Loucy (cell line): ENCODE data around the gene TBR1.

Experiments used
- H2AFZ ChIP-seq: fragments of 200-600 bp; sonication (generic); 2 replicates; pipeline ENCODE4 v1.6.0; 2016; ENCODE audit warnings: antibody characterized with exemption, mild to moderate bottlenecking, low read length, moderate library complexity
- H3F3A ChIP-seq: fragments of 200-600 bp; 2 replicates; pipeline ENCODE4 v1.6.0; 2016; ENCODE audit warnings: antibody characterized with exemption, low read depth, mild to moderate bottlenecking
- H3K27me3 ChIP-seq: fragments of 200-600 bp; sonication (generic); 2 replicates; pipeline ENCODE4 v1.6.1; 2014; ENCODE audit warnings: low read length, mild to moderate bottlenecking; ENCODE audit not compliant: insufficient read depth, poor library complexity, severe bottlenecking
- H3K36me3 ChIP-seq: fragments of 200-600 bp; sonication (generic); 2 replicates; pipeline ENCODE4 v1.6.1; 2016; ENCODE audit warnings: low read length; ENCODE audit not compliant: insufficient read depth
- H3K4me1 ChIP-seq: fragments of 200-600 bp; sonication (generic); 2 replicates; pipeline ENCODE4 v1.5.1; 2014; ENCODE audit warnings: low read length, mild to moderate bottlenecking; ENCODE audit not compliant: insufficient read depth, poor library complexity, severe bottlenecking
- H3K4me2 ChIP-seq: fragments of 200-600 bp; sonication (generic); 2 replicates; pipeline ENCODE4 v1.6.0; 2014; ENCODE audit warnings: antibody characterized with exemption, low read length, low read depth, mild to moderate bottlenecking; ENCODE audit not compliant: poor library complexity, severe bottlenecking
- H3K4me3 ChIP-seq: fragments of 200-600 bp; sonication (generic); 2 replicates; pipeline ENCODE4 v1.5.1; 2014; ENCODE audit warnings: low read length, mild to moderate bottlenecking, mixed read lengths; ENCODE audit not compliant: poor library complexity, severe bottlenecking
- H3K79me2 ChIP-seq: fragments of 200-600 bp; sonication (generic); 2 replicates; pipeline ENCODE4 v1.6.1; 2014; ENCODE audit warnings: low read length; ENCODE audit not compliant: insufficient read depth
- H3K9ac ChIP-seq: fragments of 200-600 bp; sonication (generic); 2 replicates; pipeline ENCODE4 v1.6.0; 2014; ENCODE audit warnings: mild to moderate bottlenecking, low read depth, low read length, moderate library complexity; ENCODE audit not compliant: poor library complexity, severe bottlenecking
- H3K9me2 ChIP-seq: fragments of 200-600 bp; sonication (generic); replicated peaks from 2 replicates; pipeline ENCODE4 v1.6.1; 2016; ENCODE audit warnings: low read depth, low read length, mixed read lengths
- H3K9me3 ChIP-seq: fragments of 200-600 bp; sonication (generic); 2 replicates; pipeline ENCODE4 v1.6.1; 2014; ENCODE audit warnings: mild to moderate bottlenecking, antibody characterized with exemption, low read length, low read depth; ENCODE audit not compliant: insufficient read depth
- H4K20me1 ChIP-seq: fragments of 200-600 bp; sonication (generic); 2 replicates; pipeline ENCODE4 v1.6.0; 2014; ENCODE audit warnings: antibody characterized with exemption, low read length, mild to moderate bottlenecking; ENCODE audit not compliant: insufficient read depth, poor library complexity, severe bottlenecking
- CTCF ChIP-seq: fragments of 200-600 bp; sonication (generic); conservative IDR thresholded peaks from 2 replicates; pipeline ENCODE4 v1.5.1; 2014; ENCODE audit warnings: mild to moderate bottlenecking, antibody characterized with exemption, low read length
- EZH2phosphoT487 ChIP-seq: fragments of 200-600 bp; IDR thresholded peaks from 2 replicates; pipeline ENCODE4 v1.6.1; 2018; ENCODE audit warnings: antibody characterized with exemption, mild to moderate bottlenecking, moderate library complexity, borderline replicate concordance

Gene TBR1

GRCh38 chr2:161425728-161426454, 9.8 kb downstream of the TBR1 start:
- H3F3A ChIP-seq: no peaks in the 10 kb centered on the region
- H2AFZ ChIP-seq: no peak overlapping the region
- H3K4me3 ChIP-seq: no peak overlapping the region
- H3K9me2 ChIP-seq: no peaks in the 10 kb centered on the region
- H4K20me1 ChIP-seq: no peaks in the 10 kb centered on the region
- no peak overlapping the region for H3K9ac ChIP-seq
- no peaks in the 10 kb centered on the region for H3K27me3 ChIP-seq
- H3K9me3 ChIP-seq: no peaks in the 10 kb centered on the region
- no peaks in the 10 kb centered on the region for H3K79me2 ChIP-seq
- TF ChIP-seq EZH2phosphoT487 (no peak), CTCF (no peak)
- no peak overlapping the region for H3K4me2 ChIP-seq
- H3K36me3 ChIP-seq: no peaks in the 10 kb centered on the region
- no peaks in the 10 kb centered on the region for H3K4me1 ChIP-seq

GRCh38 chr2:161426455-161426921, 10.4 kb downstream of the TBR1 start:
- Histone ChIP-seq H3F3A (no peaks in the 10 kb centered on the region), H3K79me2 (no peaks in the 10 kb centered on the region), H3K4me1 (no peaks in the 10 kb centered on the region), H3K9ac (no peak overlapping the region), H3K4me3 (no peak overlapping the region), H3K9me2 (no peaks in the 10 kb centered on the region), H3K9me3 (no peaks in the 10 kb centered on the region), H2AFZ (no peak overlapping the region), H3K36me3 (no peaks in the 10 kb centered on the region), H4K20me1 (no peaks in the 10 kb centered on the region), H3K27me3 (no peaks in the 10 kb centered on the region), H3K4me2 (no peak overlapping the region)
- TF ChIP-seq EZH2phosphoT487 (no peak), CTCF (no peak)

DNA sequence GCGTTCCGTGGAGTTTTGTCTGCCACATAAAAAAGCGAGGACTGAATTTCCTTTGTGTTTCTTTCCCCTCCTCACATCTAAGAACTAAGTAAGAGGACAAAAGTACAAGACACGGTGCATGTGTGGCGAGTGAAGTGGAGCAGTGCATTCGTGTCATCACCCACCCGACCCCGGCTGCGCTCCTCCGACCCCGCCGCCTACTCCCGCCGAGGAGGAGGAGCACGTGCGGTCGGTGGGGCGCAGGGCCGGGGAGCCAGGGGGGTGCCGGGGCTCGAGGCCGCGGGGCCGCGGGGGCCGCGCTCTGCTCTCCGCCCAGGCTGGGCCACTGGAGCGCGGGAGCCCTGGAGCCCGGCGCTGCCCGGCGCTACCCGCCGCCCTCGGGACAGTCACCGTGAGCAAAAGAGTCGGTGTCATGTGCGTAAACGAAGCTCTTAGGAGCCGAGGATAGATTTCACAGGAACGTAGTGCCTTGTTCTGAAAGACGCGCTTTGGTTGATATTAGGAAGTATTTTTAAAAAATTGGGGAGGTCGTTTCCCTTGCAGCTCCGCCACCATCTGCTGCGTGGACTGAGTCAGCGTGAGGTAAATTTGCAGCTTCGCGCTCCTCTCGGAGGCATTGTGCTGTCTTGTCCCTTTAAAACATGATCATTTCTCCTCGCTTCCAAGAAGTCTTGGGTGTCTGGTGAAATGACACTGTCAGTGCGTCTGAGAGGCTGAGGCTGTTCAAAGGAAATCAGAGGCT, 11.0 kb downstream of the TBR1 start:
- H2AFZ ChIP-seq: no peak overlapping the region
- H3F3A ChIP-seq: no peaks in the 10 kb centered on the region
- no peaks in the 10 kb centered on the region for H3K79me2 ChIP-seq
- no peaks in the 10 kb centered on the region for H4K20me1 ChIP-seq
- H3K9me3 ChIP-seq: no peaks in the 10 kb centered on the region
- no peaks in the 10 kb centered on the region for H3K9me2 ChIP-seq
- H3K4me1 ChIP-seq: no peaks in the 10 kb centered on the region
- no peaks in the 10 kb centered on the region for H3K36me3 ChIP-seq
- H3K4me3 ChIP-seq: no peak overlapping the region
- H3K27me3 ChIP-seq: no peaks in the 10 kb centered on the region
- no peak for TF ChIP-seq EZH2phosphoT487
- TF ChIP-seq CTCF: no peak
- H3K9ac ChIP-seq: no peak overlapping the region
- H3K4me2 ChIP-seq: no peak overlapping the region
